Skin epidermis (tissue), 12 donors: ENCODE measurements around the gene SCIN.
"Not testable (repeated sequence)": the region's sequence is repeated elsewhere in the genome, so short reads cannot be mapped to it uniquely, and the experiment has no call there.

Source experiments
- H3K27ac ChIP-seq, 21 experiments: fragments of 200-600 bp; sonication (generic) in 11 of 21; one replicate each; pipeline ENCODE4 v1.5.0; 2020; ENCODE audit warnings: mild to moderate bottlenecking in 3 of 21, inconsistent platforms in 2 of 21, moderate library complexity in 2 of 21
- H3K4me3 ChIP-seq, 7 experiments: fragments of 200-600 bp; sonication (generic) in 2 of 7; one replicate each; pipeline ENCODE4 v1.5.0; 2020; ENCODE audit warnings: inconsistent platforms in 2 of 7, mild to moderate bottlenecking in 2 of 7, moderate library complexity in 1 of 7

SCIN gene

DNA sequence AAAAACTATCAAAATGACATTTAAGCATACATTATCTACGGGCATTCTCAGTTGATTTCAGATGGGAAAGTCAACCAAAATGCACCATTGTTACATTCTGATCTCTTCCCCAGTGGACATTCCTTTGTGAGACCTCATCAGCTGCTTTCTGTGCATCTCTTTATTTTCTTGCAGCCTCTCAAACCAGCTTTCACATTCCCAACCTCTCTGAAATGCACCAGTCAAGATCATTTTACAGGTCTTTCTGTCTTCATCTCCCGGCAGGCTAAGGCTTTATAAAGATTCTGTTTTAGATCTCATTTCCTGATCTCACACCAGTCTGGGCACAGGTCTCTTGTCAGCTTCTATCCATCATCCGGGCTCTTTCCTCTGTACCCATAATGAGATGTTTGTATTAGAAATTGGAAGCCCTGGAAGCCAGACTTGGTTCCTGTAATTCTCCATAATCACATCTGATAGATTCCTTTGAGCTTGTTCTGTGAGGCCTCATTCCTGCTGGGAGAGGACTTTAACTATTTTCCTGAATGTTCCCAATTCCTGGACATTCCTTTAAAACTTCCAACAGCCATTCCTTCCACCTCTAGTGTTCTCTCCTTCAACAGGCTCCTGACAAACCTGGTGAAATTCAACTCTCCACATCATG, 72.6 kb downstream of the SCIN start:
- no peak overlapping the region for H3K27ac ChIP-seq

GRCh38 chr7:12643644-12644043, 73.1 kb downstream of the SCIN start:
- no peak overlapping the region for H3K27ac ChIP-seq
- no peak overlapping the region for H3K4me3 ChIP-seq

More for the DNA sequence above, 72.6 kb downstream of the SCIN start:
- H3K4me3 ChIP-seq = no peak overlapping the region

DNA sequence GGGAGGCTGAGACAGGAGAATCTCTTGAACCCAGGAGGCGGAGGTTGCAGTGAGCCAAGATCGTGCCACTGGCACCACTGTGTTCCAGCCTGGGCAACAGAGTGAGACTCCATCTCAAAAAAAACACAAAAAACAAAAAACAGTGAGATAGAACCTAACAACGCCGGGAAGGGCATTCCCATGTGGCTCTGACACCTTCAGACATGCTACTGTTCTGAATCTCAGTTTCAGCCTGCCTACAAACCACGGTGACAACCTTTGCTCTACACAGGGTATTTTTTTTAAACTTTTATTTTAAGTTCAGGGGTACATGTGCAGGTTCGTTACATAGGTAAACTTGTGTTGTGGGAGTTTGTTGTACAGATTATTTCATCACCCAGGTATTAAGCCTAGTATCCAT, 74.7 kb downstream of the SCIN start:
- not testable (repeated sequence) for H3K4me3 ChIP-seq, H3K27ac ChIP-seq

DNA sequence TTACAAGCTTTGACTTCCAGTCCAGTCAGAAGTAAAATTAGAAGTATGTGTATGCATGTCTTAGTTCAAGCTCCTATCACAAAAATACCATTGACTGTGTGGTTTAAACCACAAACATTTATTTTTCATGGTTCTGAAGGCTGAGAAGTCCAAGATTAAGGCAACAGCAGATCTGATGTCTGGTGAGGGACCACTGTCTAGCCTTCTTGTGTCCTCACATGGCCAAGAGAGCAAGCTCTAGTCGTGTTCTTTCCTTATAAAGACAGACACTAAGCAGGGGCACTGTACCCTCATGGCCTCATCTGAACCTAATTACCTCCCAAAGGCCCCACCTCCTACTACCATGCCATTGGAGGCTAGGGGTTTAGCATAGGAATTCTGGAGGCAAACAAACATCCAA, 75.6 kb downstream of the SCIN start:
- Histone ChIP-seq H3K4me3 (no peak overlapping the region), H3K27ac (no peak overlapping the region)

- Histone ChIP-seq H3K4me3 (no peak overlapping the region), H3K27ac (no peak overlapping the region)
These were observed 77.1 kb downstream of the SCIN start for GRCh38 chr7:12647364-12648219.

GRCh38 chr7:12648704-12649261, 78.3 kb downstream of the SCIN start:
- H3K27ac ChIP-seq = no peak overlapping the region
- no peak overlapping the region for H3K4me3 ChIP-seq

- H3K4me3 ChIP-seq = no peak overlapping the region
- H3K27ac ChIP-seq = no peak overlapping the region
These were observed 78.8 kb downstream of the SCIN start for GRCh38 chr7:12649348-12649747.

- no peak overlapping the region for H3K4me3 ChIP-seq
- no peak overlapping the region for H3K27ac ChIP-seq
These were observed 79.6 kb downstream of the SCIN start for GRCh38 chr7:12650080-12650479.

- no peak overlapping the region for H3K27ac ChIP-seq
- no peak overlapping the region for H3K4me3 ChIP-seq
These were observed 82.6 kb downstream of the SCIN start for GRCh38 chr7:12653110-12653509.

- Histone ChIP-seq H3K27ac (no peak overlapping the region), H3K4me3 (no peak overlapping the region)
These were observed 83.0 kb downstream of the SCIN start for GRCh38 chr7:12653518-12653917.

- Histone ChIP-seq H3K27ac (no peak overlapping the region), H3K4me3 (no peak overlapping the region)
These were observed 84.6 kb downstream of the SCIN start for GRCh38 chr7:12655161-12655560.

- not testable (repeated sequence) for H3K27ac ChIP-seq
These were observed 89.9 kb downstream of the SCIN start for GRCh38 chr7:12660423-12660822.

DNA sequence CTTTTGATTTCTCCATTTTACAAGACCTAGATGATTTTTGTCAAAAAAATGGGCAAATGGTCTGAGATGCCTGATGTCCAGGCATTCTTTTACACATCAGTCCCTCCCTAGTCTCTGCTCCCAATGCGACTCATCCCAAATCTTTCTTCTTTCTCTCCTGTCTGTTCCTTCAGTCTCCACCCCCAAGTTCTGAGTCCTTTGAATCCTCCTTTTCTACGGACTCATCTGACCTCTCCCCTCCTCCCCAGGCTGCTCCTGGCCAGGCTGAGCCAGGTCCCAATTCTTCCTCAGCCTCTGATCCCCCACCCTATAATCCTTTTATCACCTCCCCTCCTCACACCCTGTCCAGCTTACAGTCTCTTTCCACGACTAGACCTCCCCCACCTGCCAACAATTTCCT, 90.5 kb downstream of the SCIN start:
- H3K27ac ChIP-seq, H3K4me3 ChIP-seq: not testable (repeated sequence)

More at GRCh38 chr7:12660423-12660822, 89.9 kb downstream of the SCIN start:
- not testable (repeated sequence) for H3K4me3 ChIP-seq

- no peak overlapping the region for H3K27ac ChIP-seq
These were observed 91.1 kb downstream of the SCIN start for GRCh38 chr7:12661581-12661980.

GRCh38 chr7:12670000-12670729, 99.6 kb downstream of the SCIN start:
- peak overlapping the region in 2 of 21 experiments; percentile 1 to 23 for H3K27ac ChIP-seq

More at GRCh38 chr7:12661581-12661980, 91.1 kb downstream of the SCIN start:
- H3K4me3 ChIP-seq = no peak overlapping the region

DNA sequence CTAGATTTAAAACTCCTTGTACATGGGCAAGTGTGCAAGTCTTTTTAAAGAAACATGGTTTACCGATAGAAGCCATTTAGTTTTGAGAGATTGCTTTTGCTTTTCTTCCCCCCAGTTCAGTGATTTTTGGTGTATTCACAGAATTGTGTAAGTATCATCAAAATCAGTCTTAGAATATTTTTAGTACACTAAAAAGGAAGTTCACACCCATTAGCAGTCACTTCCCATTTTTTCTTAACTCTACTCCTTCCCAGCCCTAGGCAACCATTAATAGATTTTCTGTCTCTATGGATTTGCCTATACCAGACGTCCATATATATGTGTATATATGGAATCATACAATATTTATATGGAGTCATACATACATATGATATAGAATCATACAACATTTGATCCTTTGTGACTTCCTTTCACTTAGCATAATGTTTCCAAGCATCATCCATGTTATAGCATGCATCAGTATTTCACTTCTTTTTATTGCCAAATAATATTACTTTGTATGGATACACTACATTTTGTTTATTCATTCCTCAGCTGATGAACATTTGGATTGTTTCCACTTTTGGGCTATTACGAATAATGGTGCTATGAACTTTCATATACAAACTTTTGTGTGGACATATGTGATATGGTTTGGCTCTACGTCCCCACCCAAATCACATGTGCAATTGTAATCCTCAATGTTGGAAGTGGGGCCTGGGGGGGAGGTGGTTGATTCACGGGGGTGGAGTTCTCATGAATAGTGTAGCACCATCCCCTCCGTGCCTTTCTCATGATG, 100.4 kb downstream of the SCIN start:
- peak overlapping the region in 2 of 21 experiments; percentile 1 to 23 for H3K27ac ChIP-seq

More at GRCh38 chr7:12670000-12670729, 99.6 kb downstream of the SCIN start:
- no peak overlapping the region for H3K4me3 ChIP-seq

GRCh38 chr7:12673436-12673835, 102.9 kb downstream of the SCIN start:
- H3K27ac ChIP-seq, H3K4me3 ChIP-seq: not testable (repeated sequence)

More for the DNA sequence above, 100.4 kb downstream of the SCIN start:
- H3K4me3 ChIP-seq = no peak overlapping the region

- H3K27ac ChIP-seq = no peak overlapping the region
- H3K4me3 ChIP-seq = no peak overlapping the region
These were observed 103.5 kb downstream of the SCIN start for GRCh38 chr7:12674053-12674452.

DNA sequence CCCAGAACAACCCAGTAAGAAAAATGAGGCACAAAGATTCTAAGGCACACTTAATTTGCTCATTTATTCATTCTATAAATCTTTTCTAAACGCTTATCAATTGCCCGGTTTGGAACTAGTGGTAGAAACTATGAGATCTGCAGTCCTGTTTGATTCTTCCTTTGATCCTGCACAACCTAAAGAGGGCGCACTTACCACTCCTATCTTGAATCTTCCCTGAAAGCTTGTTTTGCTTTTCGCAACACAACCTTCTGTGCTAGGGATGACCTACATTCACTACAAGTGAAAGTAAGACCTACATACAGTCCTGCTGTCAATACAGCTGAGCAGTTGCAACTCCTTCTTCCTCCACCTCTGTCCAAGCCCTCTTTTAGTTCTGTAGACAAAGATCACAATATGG, 104.3 kb downstream of the SCIN start:
- Histone ChIP-seq H3K27ac (no peak overlapping the region), H3K4me3 (no peak overlapping the region)
